K562 (cell line): ENCODE results near the gene SATB2. TPM values are rescaled to one million over a fixed set of nuclear protein-coding genes. Genes with fewer than 3 reads are reported as not detected.

Experiments used
- CBX5 ChIP-seq: IDR thresholded peaks from 2 replicates; pipeline ENCODE4 v1.6.1; 2014; ENCODE audit warnings: low read depth, borderline replicate concordance
- ERF ChIP-seq: fragments of 450-650 bp; formaldehyde crosslinking; IDR thresholded peaks from 2 replicates; pipeline ENCODE4 v1.4.0; 2020; ENCODE audit warnings: mild to moderate bottlenecking, mixed read lengths
- HNRNPH1 ChIP-seq: fragments of 200-400 bp; formaldehyde crosslinking; optimal IDR thresholded peaks from 2 replicates; pipeline ENCODE3; 2017; ENCODE audit warnings: low read depth, mild to moderate bottlenecking, low read length, moderate library complexity
- HNRNPK ChIP-seq: fragments of 200-400 bp; formaldehyde crosslinking; IDR thresholded peaks from one replicate; pipeline ENCODE4 v1.6.1; 2018; ENCODE audit warnings: mild to moderate bottlenecking, low read depth, low read length; ENCODE audit not compliant: poor library complexity, severe bottlenecking
- LCOR ChIP-seq: sonication (generic); formaldehyde crosslinking; IDR thresholded peaks from 2 replicates; pipeline ENCODE4 v1.8.0; 2022; ENCODE audit warnings: mild to moderate bottlenecking, missing genetic modification reagents
- MYC ChIP-seq, 2 experiments: fragments of 250-450 bp in 1 of 2; sonication (Bioruptor Pico) in 1 of 2; IDR thresholded peaks; 2 replicates each; pipeline versions ENCODE4 v1.5.1 to v1.6.1; 2012 to 2021; ENCODE audit warnings: low read depth in 2 of 2, borderline replicate concordance in 1 of 2, improper control_type of control experiment in 1 of 2, low read length in 1 of 2, mild to moderate bottlenecking in 1 of 2, moderate library complexity in 1 of 2
- PHF21A ChIP-seq: fragments of 450-650 bp; IDR thresholded peaks from 2 replicates; pipeline ENCODE4 v1.6.1; 2017; ENCODE audit warnings: low read depth, borderline replicate concordance
- PYGO2 ChIP-seq: fragments of 450-650 bp; IDR thresholded peaks from 2 replicates; pipeline ENCODE4 v1.6.1; 2016; ENCODE audit warnings: mild to moderate bottlenecking, missing genetic modification characterization, moderate library complexity, missing compliant biosample characterization
- SP2 ChIP-seq: IDR thresholded peaks from 2 replicates; pipeline ENCODE4 v1.6.1; 2011; ENCODE audit warnings: mild to moderate bottlenecking, low read depth, low read length, moderate library complexity; ENCODE audit not compliant: poor library complexity, severe bottlenecking; ENCODE audit errors: extremely low read depth
- TAF15 ChIP-seq: fragments of 200-400 bp; formaldehyde crosslinking; IDR thresholded peaks from 2 replicates; pipeline ENCODE4 v1.6.1; 2017; ENCODE audit warnings: mild to moderate bottlenecking, low read depth, low read length, moderate library complexity
- TEAD1 ChIP-seq, 2 experiments: fragments of 450-650 bp in 1 of 2; sonication (generic) in 1 of 2; formaldehyde crosslinking; IDR thresholded peaks; 2 replicates each; pipeline versions ENCODE4 v1.4.0 to v1.8.0; 2020 to 2022; ENCODE audit warnings: mild to moderate bottlenecking in 2 of 2, missing genetic modification reagents in 1 of 2
- THRB ChIP-seq: fragments of 450-650 bp; formaldehyde crosslinking; conservative IDR thresholded peaks from 2 replicates; pipeline ENCODE4 v1.4.0; 2022; ENCODE audit warnings: mild to moderate bottlenecking, missing genetic modification characterization
- ZNF23 ChIP-seq: fragments of 250-450 bp; sonication (Bioruptor Pico); IDR thresholded peaks from 2 replicates; pipeline ENCODE4 v1.4.0; 2020; ENCODE audit warnings: mild to moderate bottlenecking
- ZNF655 ChIP-seq: fragments of 250-450 bp; sonication (Bioruptor Pico); IDR thresholded peaks from 2 replicates; pipeline ENCODE4 v1.5.0; 2021
- polyA plus RNA-seq, 8 experiments: library from polyadenylated mRNA; depleted of rRNA in 4 of 8; stranded (reverse) in 5 of 8; unstranded in 3 of 8; fragments of >200 nt; fragmentation: Nextera tagmentation in 2 of 8; fragmentation: Illumina TruSeq in 1 of 8; extraction: Ambion mirVana in 2 of 8; extraction: Trizol in 1 of 8; gene quantifications; 2 replicates each; pipeline versions ENCODE4 v1.2.1 to v1.2.3, GENCODE V29; 2011 to 2014; ENCODE audit warnings: inconsistent platforms in 1 of 8, missing spikeins in 1 of 8
- total RNA-seq, 7 experiments: library from RNA; depleted of rRNA in 6 of 7; stranded (reverse); fragments of >200 nt in 6 of 7; fragmentation: Illumina TruSeq in 2 of 7; extraction: Trizol in 2 of 7; gene quantifications; 2 replicates each; pipeline versions ENCODE4 v1.2.1 to v1.2.3, GENCODE V29; 2011 to 2021; ENCODE audit warnings: low replicate concordance in 1 of 7
- TF ChIP-seq, protein P1 (sequence below), 2 experiments: IDR thresholded peaks in 1 of 2; conservative IDR thresholded peaks in 1 of 2; 2 replicates each; pipeline ENCODE4 v1.6.1; 2016; ENCODE audit warnings: low read depth in 2 of 2, mild to moderate bottlenecking in 1 of 2, missing compliant biosample characterization in 1 of 2, missing genetic modification characterization in 1 of 2, moderate library complexity in 1 of 2
- TF ChIP-seq, protein P2 (sequence below): fragments of 250-450 bp; sonication (Bioruptor Pico); IDR thresholded peaks from 2 replicates; pipeline ENCODE4 v1.4.0; 2020; ENCODE audit warnings: mild to moderate bottlenecking

SATB2 gene
- total and polyA plus RNA-seq, 9 of the 15 experiments (the other 6 are each of a cell fraction or from before 2014, with no cell fraction given): 4.5 to 34.0 (median 15.1) TPM

DNA sequence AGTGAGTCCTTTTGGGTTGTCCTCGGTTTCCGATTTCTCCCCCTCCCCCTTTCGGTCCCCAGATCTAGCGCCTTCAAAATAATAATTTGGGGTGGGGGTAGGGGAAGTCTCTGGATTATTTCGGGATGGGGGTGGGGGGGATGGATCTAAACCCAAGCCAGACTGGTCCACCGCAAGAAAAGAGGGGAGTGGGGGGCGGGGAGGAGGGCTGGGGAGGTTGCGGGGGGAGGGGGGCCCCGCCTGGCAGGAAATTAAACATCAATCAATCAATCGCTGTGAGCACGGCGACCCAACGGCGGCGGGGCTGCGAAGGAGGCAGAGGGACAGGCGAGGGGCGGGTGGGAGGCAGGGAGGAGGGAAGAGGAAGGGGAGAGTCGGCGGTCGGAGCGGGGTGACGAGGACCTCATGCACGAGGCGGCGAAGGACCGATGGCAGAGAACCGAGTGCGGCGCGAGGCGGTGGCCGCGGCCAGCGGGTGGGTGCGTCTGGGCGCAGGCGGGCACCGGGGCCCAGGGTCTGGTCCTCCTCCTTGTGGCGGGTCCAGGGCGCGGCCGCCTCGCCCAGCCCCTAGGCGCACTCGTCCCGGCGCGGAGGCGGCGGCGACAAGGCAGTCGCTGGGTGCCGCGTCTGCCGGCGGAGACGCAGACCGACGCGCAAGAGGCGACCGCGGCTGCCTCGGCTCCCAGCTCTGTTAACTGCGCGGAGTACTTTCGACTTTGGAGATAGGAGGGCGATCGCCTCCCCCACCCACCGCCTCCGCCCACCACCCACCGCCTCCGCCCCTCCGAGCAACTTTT lies 468 bp upstream of the SATB2 start (continued):
- TF ChIP-seq HNRNPH1 (no peak), SP2 (no peak), TAF15 (no peak), MYC (IDR thresholded peaks at IDR 0.05; ENCODE audit: low read depth, low read length) (peak; percentile 36), MYC (CRISPR knock-in tag; IDR thresholded peaks at IDR 0.05; ENCODE audit: borderline replicate concordance, low read depth) (no peak), PYGO2 (tag) (no peak), HNRNPK (peak; percentile 15), ZNF23 (CRISPR knock-in tag) (no peak), TEAD1 (CRISPR knock-in tag; IDR thresholded peaks at IDR 0.05) (no peak), LCOR (CRISPR knock-in tag) (no peak), ZNF655 (CRISPR knock-in tag) (no peak), ERF (CRISPR knock-in tag) (no peak), CBX5 (no peak), THRB (CRISPR knock-in tag) (no peak), PHF21A (no peak)
- TF ChIP-seq, protein P1, sequence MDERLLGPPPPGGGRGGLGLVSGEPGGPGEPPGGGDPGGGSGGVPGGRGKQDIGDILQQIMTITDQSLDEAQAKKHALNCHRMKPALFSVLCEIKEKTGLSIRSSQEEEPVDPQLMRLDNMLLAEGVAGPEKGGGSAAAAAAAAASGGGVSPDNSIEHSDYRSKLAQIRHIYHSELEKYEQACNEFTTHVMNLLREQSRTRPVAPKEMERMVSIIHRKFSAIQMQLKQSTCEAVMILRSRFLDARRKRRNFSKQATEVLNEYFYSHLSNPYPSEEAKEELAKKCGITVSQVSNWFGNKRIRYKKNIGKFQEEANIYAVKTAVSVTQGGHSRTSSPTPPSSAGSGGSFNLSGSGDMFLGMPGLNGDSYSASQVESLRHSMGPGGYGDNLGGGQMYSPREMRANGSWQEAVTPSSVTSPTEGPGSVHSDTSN (CRISPR knock-in tag; IDR thresholded peaks at IDR 0.05; ENCODE audit: low read depth): no peak
- TF ChIP-seq, protein P1 (tag; conservative IDR thresholded peaks at IDR 0.05; ENCODE audit: low read depth): no peak
- TF ChIP-seq, protein P2, sequence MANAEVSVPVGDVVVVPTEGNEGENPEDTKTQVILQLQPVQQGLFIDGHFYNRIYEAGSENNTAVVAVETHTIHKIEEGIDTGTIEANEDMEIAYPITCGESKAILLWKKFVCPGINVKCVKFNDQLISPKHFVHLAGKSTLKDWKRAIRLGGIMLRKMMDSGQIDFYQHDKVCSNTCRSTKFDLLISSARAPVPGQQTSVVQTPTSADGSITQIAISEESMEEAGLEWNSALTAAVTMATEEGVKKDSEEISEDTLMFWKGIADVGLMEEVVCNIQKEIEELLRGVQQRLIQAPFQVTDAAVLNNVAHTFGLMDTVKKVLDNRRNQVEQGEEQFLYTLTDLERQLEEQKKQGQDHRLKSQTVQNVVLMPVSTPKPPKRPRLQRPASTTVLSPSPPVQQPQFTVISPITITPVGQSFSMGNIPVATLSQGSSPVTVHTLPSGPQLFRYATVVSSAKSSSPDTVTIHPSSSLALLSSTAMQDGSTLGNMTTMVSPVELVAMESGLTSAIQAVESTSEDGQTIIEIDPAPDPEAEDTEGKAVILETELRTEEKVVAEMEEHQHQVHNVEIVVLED: no peak
